Neural cell (in vitro differentiated cells): Measurements from ENCODE around the gene PPFIBP2. TPM values are rescaled to one million over a fixed set of nuclear protein-coding genes. Genes with fewer than 3 reads are reported as not detected.

Source experiments
- H2AFZ ChIP-seq: fragments of 200-600, 300-800 bp; sonication (generic), shearing (Covaris generic); 2 replicates; pipeline ENCODE4 v1.6.0; 2014; ENCODE audit warnings: low read depth, mild to moderate bottlenecking, antibody characterized with exemption, low read length, moderate library complexity
- H3F3A ChIP-seq: fragments of 200-600 bp; shearing (Covaris generic); 2 replicates; pipeline ENCODE4 v1.6.1; 2016; ENCODE audit warnings: mild to moderate bottlenecking, moderate library complexity, mixed read lengths, antibody characterized with exemption, low read length; ENCODE audit not compliant: insufficient read depth, poor library complexity, severe bottlenecking
- H3K27ac ChIP-seq: fragments of 200-600, 300-800 bp; sonication (generic), shearing (Covaris generic); 2 replicates; pipeline ENCODE4 v1.5.1; 2014; ENCODE audit warnings: mild to moderate bottlenecking, low read length, moderate library complexity
- H3K27me3 ChIP-seq: fragments of 300-800, 200-600 bp; sonication (generic), shearing (Covaris generic); 2 replicates; pipeline ENCODE4 v1.6.0; 2014; ENCODE audit warnings: mild to moderate bottlenecking, low read depth, low read length, moderate library complexity; ENCODE audit not compliant: insufficient read depth
- H3K36me3 ChIP-seq: fragments of 300-800, 200-600 bp; sonication (generic), shearing (Covaris generic); 2 replicates; pipeline ENCODE4 v1.5.1; 2014; ENCODE audit warnings: mild to moderate bottlenecking, antibody characterized with exemption, low read length, moderate library complexity; ENCODE audit not compliant: insufficient read depth
- H3K4me2 ChIP-seq: fragments of 300-800, 200-600 bp; sonication (generic), shearing (Covaris generic); 2 replicates; pipeline ENCODE4 v1.6.0; 2014; ENCODE audit warnings: mild to moderate bottlenecking, low read length
- H3K4me3 ChIP-seq: fragments of 300-800, 200-600 bp; sonication (generic), shearing (Covaris generic); 2 replicates; pipeline ENCODE4 v1.5.1; 2014; ENCODE audit warnings: mild to moderate bottlenecking, low read length, moderate library complexity
- H3K79me2 ChIP-seq: fragments of 200-600 bp; shearing (Covaris generic); replicated peaks from 2 replicates; pipeline ENCODE4 v1.6.0; 2014; ENCODE audit warnings: mild to moderate bottlenecking, low read length, moderate library complexity; ENCODE audit not compliant: insufficient read depth
- H3K9ac ChIP-seq: fragments of 300-800, 200-600 bp; sonication (generic), shearing (Covaris generic); 2 replicates; pipeline ENCODE4 v1.6.1; 2016; ENCODE audit warnings: mild to moderate bottlenecking, low read length, mixed read lengths
- H3K9me2 ChIP-seq: fragments of 200-600 bp; shearing (Covaris generic); 2 replicates; pipeline ENCODE4 v1.6.1; 2016; ENCODE audit warnings: mild to moderate bottlenecking, low read length, mixed read lengths; ENCODE audit not compliant: insufficient read depth
- H3K9me3 ChIP-seq: fragments of 200-600, 300-800 bp; sonication (generic), shearing (Covaris generic); 2 replicates; pipeline ENCODE4 v1.6.1; 2016; ENCODE audit warnings: mild to moderate bottlenecking, mixed run types, low read length, moderate library complexity, mixed read lengths
- H4K20me1 ChIP-seq: fragments of 200-600 bp; shearing (Covaris generic); 2 replicates; pipeline ENCODE4 v1.6.1; 2016; ENCODE audit warnings: mild to moderate bottlenecking, mixed run types; ENCODE audit not compliant: insufficient read depth
- EP300 ChIP-seq: fragments of 450-650 bp; conservative IDR thresholded peaks from 2 replicates; pipeline ENCODE4 v1.6.1; 2014; ENCODE audit warnings: antibody characterized with exemption, mild to moderate bottlenecking, moderate library complexity; ENCODE audit not compliant: poor library complexity, severe bottlenecking
- EZH2 ChIP-seq: fragments of 200-600, 300-800 bp; shearing (Covaris generic), sonication (generic); IDR thresholded peaks from 2 replicates; pipeline ENCODE4 v1.6.1; 2014; ENCODE audit warnings: antibody characterized with exemption, low read length, borderline replicate concordance, mild to moderate bottlenecking; ENCODE audit not compliant: insufficient read depth, poor library complexity, severe bottlenecking
- MXI1 ChIP-seq: fragments of 450-650 bp; conservative IDR thresholded peaks from 2 replicates; pipeline ENCODE4 v1.6.1; 2014; ENCODE audit warnings: antibody characterized with exemption, mild to moderate bottlenecking; ENCODE audit not compliant: poor library complexity, severe bottlenecking
- POLR2AphosphoS5 ChIP-seq: IDR thresholded peaks from 2 replicates; pipeline ENCODE4 v1.6.1; 2012
- RAD21 ChIP-seq: fragments of 450-650 bp; conservative IDR thresholded peaks from 2 replicates; pipeline ENCODE4 v1.6.1; 2014; ENCODE audit warnings: antibody characterized with exemption, mild to moderate bottlenecking, moderate library complexity
- SMC3 ChIP-seq: fragments of 450-650 bp; conservative IDR thresholded peaks from 2 replicates; pipeline ENCODE4 v1.6.1; 2014; ENCODE audit warnings: antibody characterized with exemption, mild to moderate bottlenecking, moderate library complexity; ENCODE audit not compliant: poor library complexity
- TAF1 ChIP-seq: IDR thresholded peaks from 2 replicates; pipeline ENCODE4 v1.6.1; 2012; ENCODE audit warnings: low read depth
- polyA plus RNA-seq: library from polyadenylated mRNA; depleted of rRNA; stranded (reverse); fragments of >200 nt; gene quantifications from 2 replicates; pipeline ENCODE4 v1.2.3, GENCODE V29; 2014
- TF ChIP-seq, protein P1 (sequence below): IDR thresholded peaks from 2 replicates; pipeline ENCODE4 v1.6.1; 2012; ENCODE audit warnings: borderline replicate concordance
- TF ChIP-seq, protein P2 (sequence below): fragments of 450-650 bp; IDR thresholded peaks from 2 replicates; pipeline ENCODE4 v1.5.1; 2014; ENCODE audit warnings: antibody characterized with exemption, mild to moderate bottlenecking, moderate library complexity; ENCODE audit not compliant: poor library complexity, severe bottlenecking

The PPFIBP2 gene
- polyA plus RNA-seq, 1 donor from 2014 or later: not detected

DNA sequence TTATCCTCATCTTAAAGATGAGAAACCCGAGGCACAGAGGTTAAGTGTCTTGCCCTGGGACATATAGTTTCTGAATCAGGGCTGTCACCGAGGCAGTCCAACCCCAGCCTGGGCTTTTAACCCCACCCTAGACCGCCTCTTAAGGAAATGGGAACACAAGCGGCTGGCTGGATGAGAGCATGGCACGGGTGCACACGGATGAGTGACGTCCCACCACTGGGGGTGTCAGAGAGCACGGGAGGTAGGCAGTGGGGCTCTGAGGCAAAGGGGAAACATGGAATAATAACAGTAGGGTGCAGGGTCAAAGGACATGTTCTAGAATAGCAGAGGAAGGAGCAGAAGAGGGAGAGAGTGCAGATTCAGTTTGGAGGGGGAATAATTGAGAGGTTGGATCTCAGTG lies 22.3 kb downstream of the PPFIBP2 start:
- no peaks in the 10 kb centered on the region for H3K9me3 ChIP-seq
- H2AFZ ChIP-seq: no peak overlapping the region
- no peaks in the 10 kb centered on the region for H4K20me1 ChIP-seq
- no peaks in the 10 kb centered on the region for H3K27me3 ChIP-seq
- TF ChIP-seq, protein P1, sequence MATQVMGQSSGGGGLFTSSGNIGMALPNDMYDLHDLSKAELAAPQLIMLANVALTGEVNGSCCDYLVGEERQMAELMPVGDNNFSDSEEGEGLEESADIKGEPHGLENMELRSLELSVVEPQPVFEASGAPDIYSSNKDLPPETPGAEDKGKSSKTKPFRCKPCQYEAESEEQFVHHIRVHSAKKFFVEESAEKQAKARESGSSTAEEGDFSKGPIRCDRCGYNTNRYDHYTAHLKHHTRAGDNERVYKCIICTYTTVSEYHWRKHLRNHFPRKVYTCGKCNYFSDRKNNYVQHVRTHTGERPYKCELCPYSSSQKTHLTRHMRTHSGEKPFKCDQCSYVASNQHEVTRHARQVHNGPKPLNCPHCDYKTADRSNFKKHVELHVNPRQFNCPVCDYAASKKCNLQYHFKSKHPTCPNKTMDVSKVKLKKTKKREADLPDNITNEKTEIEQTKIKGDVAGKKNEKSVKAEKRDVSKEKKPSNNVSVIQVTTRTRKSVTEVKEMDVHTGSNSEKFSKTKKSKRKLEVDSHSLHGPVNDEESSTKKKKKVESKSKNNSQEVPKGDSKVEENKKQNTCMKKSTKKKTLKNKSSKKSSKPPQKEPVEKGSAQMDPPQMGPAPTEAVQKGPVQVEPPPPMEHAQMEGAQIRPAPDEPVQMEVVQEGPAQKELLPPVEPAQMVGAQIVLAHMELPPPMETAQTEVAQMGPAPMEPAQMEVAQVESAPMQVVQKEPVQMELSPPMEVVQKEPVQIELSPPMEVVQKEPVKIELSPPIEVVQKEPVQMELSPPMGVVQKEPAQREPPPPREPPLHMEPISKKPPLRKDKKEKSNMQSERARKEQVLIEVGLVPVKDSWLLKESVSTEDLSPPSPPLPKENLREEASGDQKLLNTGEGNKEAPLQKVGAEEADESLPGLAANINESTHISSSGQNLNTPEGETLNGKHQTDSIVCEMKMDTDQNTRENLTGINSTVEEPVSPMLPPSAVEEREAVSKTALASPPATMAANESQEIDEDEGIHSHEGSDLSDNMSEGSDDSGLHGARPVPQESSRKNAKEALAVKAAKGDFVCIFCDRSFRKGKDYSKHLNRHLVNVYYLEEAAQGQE: no peak
- H3K4me3 ChIP-seq: no peak overlapping the region
- H3K9ac ChIP-seq: no peak overlapping the region
- no peaks in the 10 kb centered on the region for H3K79me2 ChIP-seq
- H3K36me3 ChIP-seq: no peaks in the 10 kb centered on the region
- no peaks in the 10 kb centered on the region for H3K9me2 ChIP-seq
- H3K4me2 ChIP-seq: no peak overlapping the region
- H3K27ac ChIP-seq: no peak overlapping the region
- no peaks in the 10 kb centered on the region for H3F3A ChIP-seq

DNA sequence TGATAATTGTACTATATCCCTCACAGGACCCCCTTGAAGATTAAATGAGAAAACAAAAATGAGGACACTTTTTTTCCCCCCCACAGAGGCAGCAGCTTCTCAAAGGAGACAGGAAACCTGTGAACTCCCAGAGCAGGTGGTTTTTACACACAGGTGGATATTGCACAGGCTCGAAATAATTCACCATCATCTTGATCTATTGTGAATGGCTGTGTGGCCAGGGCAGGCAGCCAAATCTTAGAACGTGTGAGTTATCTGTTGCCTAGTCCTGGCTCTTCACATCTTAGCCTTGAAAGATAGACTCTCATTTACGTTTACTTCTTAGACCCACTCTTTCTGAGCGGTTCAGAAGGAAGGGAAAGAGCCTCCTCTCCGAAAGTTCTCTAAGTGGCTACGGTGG lies 23.5 kb downstream of the PPFIBP2 start:
- H3K4me2 ChIP-seq: no peak overlapping the region
- no peak overlapping the region for H3K4me3 ChIP-seq
- no peaks in the 10 kb centered on the region for H3K9me3 ChIP-seq
- H3K27me3 ChIP-seq: no peaks in the 10 kb centered on the region
- H3K9ac ChIP-seq: no peak overlapping the region
- no peaks in the 10 kb centered on the region for H3K36me3 ChIP-seq
- TF ChIP-seq, protein P2, sequence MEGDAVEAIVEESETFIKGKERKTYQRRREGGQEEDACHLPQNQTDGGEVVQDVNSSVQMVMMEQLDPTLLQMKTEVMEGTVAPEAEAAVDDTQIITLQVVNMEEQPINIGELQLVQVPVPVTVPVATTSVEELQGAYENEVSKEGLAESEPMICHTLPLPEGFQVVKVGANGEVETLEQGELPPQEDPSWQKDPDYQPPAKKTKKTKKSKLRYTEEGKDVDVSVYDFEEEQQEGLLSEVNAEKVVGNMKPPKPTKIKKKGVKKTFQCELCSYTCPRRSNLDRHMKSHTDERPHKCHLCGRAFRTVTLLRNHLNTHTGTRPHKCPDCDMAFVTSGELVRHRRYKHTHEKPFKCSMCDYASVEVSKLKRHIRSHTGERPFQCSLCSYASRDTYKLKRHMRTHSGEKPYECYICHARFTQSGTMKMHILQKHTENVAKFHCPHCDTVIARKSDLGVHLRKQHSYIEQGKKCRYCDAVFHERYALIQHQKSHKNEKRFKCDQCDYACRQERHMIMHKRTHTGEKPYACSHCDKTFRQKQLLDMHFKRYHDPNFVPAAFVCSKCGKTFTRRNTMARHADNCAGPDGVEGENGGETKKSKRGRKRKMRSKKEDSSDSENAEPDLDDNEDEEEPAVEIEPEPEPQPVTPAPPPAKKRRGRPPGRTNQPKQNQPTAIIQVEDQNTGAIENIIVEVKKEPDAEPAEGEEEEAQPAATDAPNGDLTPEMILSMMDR: no peak
- TF ChIP-seq POLR2AphosphoS5: no peak
- no peak for TF ChIP-seq MXI1
- no peak for TF ChIP-seq EP300
- TF ChIP-seq SMC3: no peak
- TF ChIP-seq RAD21: no peak
- no peak for TF ChIP-seq EZH2
- TF ChIP-seq, protein P1: no peak
- no peak for TF ChIP-seq TAF1
- H3K79me2 ChIP-seq: no peaks in the 10 kb centered on the region
- no peak overlapping the region for H2AFZ ChIP-seq
- H4K20me1 ChIP-seq: no peaks in the 10 kb centered on the region
- no peak overlapping the region for H3K27ac ChIP-seq
- no peaks in the 10 kb centered on the region for H3K9me2 ChIP-seq
- H3F3A ChIP-seq: no peaks in the 10 kb centered on the region
